NCI-H187 treated with DMSO at 0.1 percent for 48 hours (cell line): ENCODE data around the gene BANP.
"Not testable (repeated sequence)": the region's sequence is repeated elsewhere in the genome, so short reads cannot be mapped to it uniquely, and the experiment has no call there.

Source experiments
- DNase-seq: peaks from one replicate; lab custom pipeline; 2025; lab: John Stamatoyannopoulos, UW

The BANP gene

GRCh38 chr16:88015806-88016140 is 64.5 kb downstream of the BANP start:
- DNase-seq: no peak

GRCh38 chr16:88016386-88016785 is 65.2 kb downstream of the BANP start:
- not testable (repeated sequence) for DNase-seq

DNA sequence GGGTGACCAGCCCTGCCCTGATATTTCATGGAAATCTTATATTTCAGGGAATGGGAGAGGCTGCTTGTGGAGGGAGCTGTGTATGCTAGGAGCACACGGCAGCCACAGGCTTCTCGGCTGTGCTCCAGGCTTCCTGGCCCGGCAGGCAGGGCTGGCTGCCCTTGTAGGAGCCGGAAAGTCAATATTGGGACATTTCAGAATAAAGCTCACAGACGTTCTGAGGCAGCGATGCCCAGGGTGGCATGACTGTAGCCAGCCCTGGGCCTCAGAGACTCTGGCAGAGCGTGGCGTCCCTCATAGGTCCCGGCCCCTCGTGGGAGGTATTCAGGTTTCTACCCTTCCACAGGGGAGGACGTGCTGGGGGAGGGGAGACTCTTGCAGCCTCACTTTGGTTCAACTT is 65.7 kb downstream of the BANP start:
- DNase-seq: no peak

DNA sequence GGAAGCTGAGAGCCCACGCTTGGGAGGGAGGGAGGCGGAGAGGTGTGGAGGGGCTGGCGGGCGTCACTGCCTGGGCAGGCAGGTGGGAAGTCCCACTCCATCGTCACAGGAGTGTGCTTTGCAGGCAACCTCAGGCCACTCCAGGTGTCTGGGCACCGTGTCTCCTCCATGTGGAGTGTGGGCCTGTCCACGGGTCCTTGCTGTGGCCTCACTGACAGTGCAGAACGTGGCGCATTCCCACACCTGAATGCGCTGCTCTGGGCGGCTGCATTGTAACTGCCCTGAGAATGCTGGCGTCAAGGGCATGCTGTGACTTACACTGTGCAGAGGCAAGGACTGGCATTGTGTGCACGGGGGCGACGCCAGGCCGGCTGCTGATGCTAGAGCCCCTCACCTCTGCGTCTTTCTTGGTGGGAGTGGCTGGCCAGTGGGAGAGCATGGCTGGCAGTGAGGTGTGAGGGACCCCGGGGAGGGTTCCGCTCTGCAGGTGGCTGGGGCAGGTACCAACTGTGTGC is 66.4 kb downstream of the BANP start:
- no peak for DNase-seq

DNA sequence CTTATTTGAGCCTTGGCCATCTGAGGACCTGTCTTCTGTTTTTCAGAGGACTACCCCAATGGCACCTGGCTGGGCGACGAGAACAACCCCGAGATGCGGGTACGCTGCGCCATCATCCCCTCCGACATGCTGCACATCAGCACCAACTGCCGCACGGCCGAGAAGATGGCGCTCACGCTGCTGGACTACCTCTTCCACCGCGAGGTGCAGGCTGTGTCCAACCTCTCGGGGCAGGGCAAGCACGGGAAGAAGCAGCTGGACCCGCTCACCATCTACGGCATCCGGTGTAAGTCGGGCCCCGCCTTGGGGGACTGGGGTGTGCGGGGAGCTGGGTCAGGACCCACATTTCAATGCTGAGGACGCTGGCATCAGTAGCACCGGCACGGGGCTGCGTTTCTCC is 67.1 kb downstream of the BANP start:
- not testable (repeated sequence) for DNase-seq

- not testable (repeated sequence) for DNase-seq
Observed at GRCh38 chr16:88019041-88019820, 68.0 kb downstream of the BANP start.

- DNase-seq: no peak
Observed at GRCh38 chr16:88019821-88020515, 68.7 kb downstream of the BANP start.

DNA sequence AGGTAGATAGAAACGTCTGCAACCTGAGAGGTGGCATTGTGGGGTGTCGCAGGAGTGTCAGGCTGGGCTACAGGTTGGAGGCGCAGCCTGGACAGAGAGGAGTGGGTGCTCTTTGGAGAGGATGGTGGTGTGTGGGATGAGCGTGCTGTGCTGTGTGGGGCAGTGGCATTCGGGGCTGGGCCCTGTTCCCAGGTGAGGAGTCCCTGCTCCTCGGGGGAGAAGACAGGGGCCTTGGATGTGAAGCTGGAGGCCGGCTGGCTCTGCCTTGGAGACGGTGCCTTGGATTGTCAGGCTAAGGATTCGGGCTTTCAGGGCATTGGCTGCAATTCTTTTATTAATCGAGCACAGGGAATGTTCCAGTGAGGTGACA is 69.3 kb downstream of the BANP start:
- DNase-seq: no peak

GRCh38 chr16:88021041-88021970 is 70.1 kb downstream of the BANP start:
- DNase-seq: not testable (repeated sequence)

GRCh38 chr16:88022076-88023042 is 71.1 kb downstream of the BANP start:
- DNase-seq: no peak

GRCh38 chr16:88023366-88023765 is 72.1 kb downstream of the BANP start:
- DNase-seq: no peak

- no peak for DNase-seq
Observed at GRCh38 chr16:88023786-88024185, 72.6 kb downstream of the BANP start.

- DNase-seq: not testable (repeated sequence)
Observed at GRCh38 chr16:88024491-88025085, 73.4 kb downstream of the BANP start.

DNA sequence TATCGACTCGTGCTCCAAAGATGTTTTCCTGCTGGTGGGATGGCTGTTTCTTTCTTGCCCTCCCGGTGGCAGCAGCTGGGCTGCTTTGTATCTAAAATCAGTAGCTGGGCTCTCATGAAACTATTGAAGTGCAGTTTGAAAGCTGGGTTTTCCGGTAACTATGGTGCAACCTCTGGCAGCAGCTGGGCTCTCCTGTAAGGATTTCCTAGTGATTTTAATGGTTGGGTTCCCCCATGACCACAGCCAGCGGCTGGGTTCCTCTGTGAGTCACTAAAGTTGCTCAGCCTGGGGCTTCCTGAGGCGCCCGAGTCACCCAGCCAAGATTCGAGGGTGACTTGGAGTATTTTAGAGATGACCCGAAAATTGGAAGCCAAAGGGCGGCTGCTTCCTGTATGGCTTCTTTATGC is 73.9 kb downstream of the BANP start:
- not testable (repeated sequence) for DNase-seq

DNA sequence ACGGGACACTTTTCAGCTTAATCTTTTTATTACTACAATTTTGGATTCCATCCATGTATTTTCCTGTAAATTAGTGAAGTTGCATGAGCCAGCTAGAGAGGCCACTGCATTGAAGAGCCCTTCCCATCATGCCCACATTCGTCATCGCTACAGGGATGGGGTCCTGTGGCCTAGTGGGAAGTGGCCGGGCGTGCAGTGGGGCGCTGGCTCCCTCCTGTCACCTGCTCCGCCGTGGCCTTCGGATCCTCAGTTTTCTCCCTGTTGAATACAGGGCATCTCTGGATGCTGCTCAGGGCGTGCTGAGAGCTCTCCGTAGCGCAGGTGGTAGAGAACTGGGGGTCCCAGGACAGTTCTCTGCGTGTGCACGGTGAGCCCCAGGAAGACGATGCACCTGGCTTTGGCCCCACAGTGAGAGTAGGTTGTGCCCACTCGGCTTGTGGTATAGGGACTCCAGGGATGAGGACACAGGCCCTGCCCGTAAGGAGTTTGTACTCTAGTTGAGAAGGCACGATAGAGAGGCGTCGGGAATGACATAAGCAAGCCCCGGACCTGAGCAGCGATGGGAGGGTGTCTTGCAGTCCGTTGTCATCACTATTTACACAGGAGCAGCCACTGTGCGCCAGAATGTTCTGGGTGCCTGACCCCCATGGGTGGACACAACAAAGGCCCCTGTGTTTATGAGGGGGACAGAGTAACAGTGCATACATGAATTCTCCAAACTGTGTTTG is 74.8 kb downstream of the BANP start:
- not testable (repeated sequence) for DNase-seq

DNA sequence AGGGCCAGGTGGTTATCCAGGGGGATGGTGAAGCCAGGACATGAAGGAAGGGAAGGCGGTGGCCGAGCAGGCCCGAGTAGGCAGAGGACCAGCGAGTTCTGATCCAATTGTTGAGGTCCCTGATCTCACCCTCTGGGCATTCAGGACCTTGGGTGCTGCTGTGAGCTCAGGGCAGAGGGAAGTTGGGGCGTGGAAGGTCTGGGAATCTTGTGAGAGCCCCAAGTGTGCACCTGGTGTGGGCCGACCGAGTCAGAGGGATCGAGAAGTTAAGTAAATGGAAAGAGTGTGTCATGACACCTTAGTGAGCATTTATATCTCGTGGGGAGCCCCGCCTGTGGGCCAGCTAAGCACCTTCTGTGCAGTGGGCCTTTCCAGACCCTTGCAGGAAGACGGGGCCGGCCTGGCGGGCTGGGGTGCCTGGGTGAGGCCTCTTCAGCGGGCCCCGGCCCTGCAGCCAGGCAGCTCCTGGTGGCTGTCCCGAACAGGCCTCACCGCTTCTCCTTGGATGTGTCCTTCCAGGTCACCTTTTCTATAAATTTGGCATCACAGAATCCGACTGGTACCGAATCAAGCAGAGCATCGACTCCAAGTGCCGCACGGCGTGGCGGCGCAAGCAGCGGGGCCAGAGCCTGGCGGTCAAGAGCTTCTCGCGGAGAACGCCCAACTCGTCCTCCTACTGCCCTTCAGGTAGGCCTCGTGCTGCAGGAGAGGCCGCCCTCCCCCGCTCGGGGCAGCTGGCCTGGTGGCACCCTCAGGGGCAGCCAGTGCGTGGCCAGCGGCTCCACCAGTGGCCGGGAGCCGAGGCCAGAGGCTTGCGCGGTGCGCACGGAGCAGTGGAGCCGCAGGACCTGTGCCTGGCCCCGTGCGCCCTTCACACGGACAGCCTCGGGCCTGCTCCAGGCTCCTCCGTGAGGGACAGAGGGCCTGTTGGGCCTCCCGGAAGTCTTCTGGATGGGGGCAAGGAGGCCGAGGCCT is 76.0 kb downstream of the BANP start:
- no peak for DNase-seq

DNA sequence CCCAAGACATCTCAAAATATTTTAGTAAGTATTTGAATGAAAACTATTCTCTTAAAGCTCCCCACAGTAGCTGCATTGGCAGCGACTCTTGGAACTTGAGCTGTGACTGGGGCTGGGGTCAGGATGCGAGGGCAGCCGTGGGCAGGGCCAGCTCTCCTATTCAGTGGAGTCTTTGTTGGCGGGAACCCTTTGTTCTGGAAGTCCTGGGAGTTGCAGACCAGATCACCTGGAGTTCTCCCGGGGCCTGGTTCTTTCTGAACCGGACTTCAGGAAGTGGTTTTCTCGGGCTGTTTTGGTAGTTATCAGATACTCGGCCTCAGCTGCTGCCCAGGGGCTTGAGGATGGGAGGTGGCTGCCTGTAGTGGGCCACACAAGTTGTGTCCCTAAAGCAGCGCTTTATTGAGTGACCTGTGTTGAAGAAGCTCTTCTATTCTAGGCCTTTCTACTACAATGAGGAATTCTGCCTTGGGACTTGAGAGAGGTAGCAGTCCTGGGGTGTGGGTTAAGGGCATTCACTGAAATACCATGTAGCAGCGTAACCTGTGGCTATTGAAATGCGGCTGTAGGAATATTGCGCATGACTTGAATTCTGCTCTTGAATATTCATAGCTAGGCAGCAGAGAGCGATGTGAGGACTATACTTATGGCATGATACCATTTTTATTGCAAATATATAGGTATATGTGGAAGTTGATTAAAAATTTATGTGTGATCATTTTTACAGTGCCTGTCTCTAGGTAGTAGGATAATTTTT is 77.1 kb downstream of the BANP start:
- DNase-seq: not testable (repeated sequence)

DNA sequence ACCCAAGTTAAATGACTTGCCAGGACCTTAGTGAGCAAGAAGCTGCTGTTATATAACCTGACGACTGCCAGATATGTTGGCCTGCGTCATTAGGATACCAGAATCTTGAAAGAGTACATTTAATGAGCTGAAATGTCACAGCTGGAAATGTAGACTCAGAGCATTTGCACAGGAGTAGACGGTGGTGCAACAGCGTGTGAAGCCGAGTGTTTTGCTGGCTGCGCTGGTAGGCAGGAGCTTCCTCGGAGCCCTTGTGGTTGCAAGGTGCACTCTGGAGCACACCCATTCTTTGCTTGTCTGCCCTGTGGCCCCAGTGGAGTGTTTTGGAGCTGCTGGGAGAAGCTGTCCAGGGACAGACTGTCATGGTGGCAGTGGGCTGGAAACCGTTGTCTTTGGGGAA is 79.3 kb downstream of the BANP start:
- DNase-seq: no peak
